Eye (tissue), 1 donor: ENCODE data around the gene RIMS3.
"Not testable (repeated sequence)": the region's sequence is repeated elsewhere in the genome, so short reads cannot be mapped to it uniquely, and the experiment has no call there.

ENCODE experiments used
- DNase-seq: peaks from one replicate; pipeline ENCODE4 v3.0.0-alpha.2; 2015

RIMS3 gene

DNA sequence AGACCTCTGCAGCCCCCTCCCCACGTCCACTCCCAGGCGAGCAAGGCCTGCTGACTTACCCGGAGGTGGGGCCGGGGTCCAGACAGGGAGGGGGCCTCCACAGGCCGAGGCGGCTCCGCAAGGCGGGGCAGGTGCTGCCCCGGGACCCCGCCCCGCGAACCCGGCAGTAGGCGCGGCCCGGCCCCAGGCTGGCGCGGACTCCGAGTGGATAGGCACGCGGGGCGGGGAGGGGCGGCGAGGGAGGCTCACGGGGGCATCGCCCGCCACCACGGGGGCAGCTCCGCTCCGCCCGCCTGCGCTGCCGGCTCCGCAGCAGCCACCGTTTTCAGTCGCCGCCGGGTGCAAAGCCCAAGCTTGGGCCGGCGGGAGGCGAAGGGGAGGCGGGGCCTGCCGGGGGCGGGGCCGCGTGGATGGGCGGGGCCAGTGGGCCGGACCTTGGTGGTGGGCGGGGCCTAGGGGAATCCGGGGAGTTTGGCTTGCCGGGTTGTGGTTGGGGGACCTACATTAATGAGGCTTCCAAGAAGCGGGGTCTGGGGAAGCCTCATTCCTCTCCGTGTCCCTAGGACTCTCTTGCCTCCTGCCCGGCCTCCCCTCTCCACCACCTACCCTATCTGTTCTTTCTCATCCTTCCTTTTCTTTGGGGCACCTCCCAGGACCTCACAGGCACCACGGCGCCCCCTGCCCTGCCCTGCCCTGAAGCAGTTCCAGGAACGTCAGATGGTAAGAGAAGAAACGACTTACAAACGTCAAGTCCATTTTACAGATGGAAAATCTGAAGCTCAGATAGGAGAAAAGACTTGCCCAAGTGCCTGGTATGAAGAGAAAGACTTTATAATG is at the start of gene RIMS3:
RIMS3 (minus strand) TSS at position 348 of the 837 bp plus-strand sequence. CDS start 23,757 bp downstream, outside the sequence.
- DNase-seq, result peak; percentile 92

DNA sequence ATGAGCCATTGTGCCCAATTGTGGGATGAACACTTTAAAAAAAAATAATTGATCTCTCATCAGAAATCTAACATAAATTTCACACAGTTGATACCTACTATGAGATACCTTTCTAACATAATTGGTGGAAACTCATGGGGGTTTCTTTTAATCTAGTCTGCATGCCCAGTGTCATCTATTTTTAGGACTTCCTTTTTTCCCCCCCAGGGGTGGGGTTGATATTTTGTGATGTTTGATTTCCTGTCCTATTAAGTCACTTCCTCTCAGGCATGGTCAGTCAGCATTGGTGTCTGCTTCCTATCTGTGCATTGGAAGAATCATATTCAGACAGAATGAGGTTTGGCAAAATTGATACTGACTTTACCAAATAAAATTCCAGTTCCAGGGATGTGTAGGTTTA is 47.5 kb upstream of the RIMS3 start:
- no peak for DNase-seq

DNA sequence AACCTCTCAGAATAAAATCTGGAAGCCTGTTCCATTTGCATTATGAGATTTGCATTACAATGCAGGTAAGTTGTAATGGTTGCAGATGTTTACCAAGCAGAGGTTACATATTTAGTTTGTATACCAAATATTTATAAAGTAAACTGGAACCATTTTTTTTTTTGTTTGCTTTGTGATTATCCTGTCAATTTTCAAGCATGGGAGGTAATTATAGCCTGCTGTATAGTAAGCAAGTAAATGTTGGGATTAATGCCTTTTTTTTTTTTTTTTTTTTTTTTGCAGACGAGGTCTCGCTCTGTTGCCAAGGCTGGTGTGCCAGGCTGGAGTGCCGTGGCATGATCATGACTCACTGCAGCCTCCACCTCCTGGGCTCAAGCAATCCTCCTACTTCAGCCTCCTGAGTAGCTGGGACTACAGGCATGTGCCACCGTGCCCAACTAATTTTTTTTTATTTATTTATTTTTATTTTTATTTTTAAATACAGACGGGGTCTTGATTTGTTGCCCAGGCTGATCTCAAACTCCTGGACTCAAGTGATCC is 47.0 kb upstream of the RIMS3 start:
- no peak for DNase-seq

DNA sequence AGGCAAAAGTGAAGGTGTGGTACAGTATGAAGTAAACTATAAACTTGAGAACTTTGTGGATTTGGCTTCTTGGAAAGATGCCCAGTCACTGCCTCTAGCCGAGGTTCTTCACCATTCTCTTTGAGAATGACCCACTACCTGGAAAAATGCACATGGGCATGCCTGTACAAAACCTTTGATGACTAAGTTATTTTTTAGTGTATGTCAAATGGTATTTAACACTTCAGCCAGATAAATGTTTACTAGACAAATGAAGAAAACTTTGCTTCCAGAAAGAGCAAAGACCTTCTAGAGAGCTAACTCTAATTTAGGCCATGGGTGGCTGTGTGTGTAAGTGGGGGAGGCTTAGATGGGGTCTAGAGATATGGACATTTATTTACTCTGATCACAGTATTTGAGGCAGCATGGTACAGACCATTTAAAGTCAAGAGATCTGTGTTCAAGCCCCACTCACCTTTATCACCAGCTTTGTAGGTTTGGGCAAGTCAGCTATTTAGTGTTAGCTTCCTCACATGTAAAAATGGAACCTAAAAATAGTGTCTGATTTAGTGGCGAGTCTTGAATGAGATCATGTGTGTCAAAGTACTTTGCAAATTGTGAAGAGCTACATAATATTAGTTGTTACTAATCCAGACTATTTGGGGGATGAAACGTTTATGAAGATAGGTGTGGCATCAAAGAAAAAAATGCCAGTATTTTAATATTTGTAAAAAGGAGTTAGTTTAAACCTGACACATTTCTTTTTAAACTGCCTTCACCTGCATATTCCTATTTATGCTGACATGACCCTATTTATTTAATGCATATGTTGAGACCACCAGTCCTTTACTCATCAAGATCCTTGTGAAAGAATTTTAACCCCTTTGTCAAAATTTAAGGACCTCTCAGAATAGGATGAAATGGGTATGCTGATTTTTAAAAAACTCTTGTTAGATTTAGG is 46.3 kb upstream of the RIMS3 start:
- peak; percentile 31 for DNase-seq

DNA sequence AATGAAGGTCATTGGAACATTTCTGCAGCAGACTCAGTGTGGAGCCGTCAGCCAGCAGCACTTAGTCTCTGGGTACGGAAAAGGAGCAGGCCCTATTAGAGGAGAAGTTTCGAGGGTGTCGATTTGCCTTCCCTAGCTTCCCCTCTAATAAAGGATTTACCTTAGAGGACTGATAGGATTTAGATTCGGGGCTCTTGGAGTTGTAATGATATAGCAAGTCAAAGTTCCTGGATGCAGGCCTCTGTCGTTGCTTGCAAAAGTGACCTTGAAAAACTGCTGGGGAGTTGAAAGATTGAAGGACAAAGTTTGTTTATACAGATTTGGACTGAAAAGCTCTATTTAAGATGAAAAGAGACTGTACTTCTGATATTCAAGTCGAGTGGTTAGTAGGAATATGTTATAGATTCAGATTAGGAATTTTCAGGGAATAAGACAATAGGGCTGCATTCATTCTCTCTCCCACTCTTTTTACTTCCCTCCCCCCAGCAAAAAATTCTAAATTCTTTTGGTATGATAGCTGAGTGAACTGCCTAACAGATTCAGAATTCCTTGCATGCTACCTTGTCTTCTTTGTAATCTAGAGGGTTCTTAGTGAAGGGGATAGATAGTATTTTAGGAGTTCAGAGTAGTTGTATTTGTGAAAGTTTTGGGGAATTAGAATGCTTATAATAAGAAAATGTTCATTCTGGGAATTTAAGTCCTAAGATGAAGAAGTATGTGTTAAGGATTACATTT is 45.3 kb upstream of the RIMS3 start:
- peak; percentile 47 for DNase-seq

DNA sequence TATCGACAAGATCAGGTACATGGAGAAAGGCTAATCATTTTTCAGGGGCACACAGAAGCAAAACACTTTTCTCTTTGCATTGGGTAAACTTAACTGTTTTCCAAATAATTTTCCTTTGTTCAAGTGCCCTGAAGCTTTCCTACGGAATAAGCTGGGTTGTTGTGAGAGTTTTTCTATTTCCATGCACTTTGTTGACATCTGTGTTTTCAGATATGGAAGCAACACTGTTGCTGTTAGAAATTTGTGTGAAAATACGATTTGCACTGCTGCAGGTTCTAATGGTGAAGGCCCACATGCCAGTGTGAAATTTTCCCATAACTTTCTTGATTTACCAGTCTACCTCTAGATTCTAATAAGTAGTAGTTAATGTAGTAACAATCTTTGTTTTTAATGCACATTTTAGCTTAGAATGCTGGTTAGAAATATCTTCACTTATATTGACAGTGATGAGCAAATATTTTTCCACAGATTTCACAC is 44.4 kb upstream of the RIMS3 start:
- DNase-seq, result no peak

DNA sequence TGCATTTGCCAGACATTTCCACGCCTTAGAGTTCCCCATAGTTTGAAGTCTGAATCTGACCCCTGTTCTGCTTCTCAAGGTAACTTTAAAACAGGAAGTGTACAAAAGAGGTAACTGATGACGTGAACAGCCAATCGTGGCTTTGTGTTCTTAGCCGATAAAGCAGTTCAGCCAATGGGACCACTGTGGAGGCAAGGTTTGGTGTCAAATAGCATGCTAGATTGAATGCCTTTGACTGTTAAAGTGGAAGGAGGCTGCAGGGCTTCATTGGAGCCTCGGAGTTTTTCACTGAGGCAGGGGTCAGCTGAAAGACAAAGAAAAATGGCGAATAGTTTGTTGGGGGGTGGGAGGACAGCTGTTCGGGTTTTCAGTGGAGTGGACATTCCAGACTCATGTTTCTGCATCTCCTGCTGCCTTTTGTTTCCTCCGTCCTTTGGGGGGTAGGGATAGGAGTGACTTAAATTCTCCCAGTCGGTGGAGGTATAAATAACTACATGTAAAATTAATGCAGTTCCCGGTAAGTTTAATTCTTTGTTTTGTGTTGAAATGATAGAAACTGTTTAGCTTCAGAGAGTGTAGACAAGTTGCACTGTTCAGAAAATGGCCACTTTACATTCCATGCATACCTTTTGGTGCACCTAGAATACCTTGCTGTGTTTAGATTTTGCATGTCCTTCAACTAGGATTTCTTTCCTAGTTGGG is 43.8 kb upstream of the RIMS3 start:
- DNase-seq, result peak; percentile 97

DNA sequence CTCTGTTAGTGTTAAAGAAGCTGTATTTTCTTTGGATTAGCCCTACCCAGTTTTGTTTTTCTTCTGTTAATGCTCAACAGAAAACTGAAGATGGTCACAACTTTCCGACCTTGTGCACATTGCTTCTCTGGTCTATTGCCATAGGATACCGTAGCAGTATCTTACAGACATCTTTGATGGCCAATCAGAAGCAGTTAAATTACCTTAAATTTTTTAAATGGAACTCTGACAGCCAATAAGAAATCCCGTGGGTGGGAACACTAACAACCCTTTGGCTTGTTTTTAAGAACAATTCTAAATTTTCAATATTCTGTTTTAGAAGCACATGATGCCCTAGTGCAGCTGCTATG is 43.2 kb upstream of the RIMS3 start:
- no peak for DNase-seq

DNA sequence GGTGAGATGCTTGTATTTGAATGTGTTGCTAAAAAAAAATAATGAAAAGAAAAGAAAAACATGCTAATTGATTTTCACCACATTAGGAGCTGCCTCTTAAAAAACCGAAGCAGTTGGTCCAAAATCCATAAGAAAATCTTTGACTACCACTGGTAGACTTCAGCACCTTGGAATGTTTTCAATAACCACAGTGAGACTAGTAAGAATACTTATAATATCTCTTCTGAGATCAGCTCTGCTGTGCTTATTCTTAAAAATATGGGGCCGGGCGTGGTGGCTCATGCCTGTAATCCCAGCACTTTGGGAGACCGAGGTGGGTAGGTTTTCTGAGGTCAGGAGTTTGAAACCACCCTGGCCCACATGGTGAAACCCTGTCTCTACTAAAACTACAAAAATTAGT is 41.1 kb upstream of the RIMS3 start:
- no peak for DNase-seq

DNA sequence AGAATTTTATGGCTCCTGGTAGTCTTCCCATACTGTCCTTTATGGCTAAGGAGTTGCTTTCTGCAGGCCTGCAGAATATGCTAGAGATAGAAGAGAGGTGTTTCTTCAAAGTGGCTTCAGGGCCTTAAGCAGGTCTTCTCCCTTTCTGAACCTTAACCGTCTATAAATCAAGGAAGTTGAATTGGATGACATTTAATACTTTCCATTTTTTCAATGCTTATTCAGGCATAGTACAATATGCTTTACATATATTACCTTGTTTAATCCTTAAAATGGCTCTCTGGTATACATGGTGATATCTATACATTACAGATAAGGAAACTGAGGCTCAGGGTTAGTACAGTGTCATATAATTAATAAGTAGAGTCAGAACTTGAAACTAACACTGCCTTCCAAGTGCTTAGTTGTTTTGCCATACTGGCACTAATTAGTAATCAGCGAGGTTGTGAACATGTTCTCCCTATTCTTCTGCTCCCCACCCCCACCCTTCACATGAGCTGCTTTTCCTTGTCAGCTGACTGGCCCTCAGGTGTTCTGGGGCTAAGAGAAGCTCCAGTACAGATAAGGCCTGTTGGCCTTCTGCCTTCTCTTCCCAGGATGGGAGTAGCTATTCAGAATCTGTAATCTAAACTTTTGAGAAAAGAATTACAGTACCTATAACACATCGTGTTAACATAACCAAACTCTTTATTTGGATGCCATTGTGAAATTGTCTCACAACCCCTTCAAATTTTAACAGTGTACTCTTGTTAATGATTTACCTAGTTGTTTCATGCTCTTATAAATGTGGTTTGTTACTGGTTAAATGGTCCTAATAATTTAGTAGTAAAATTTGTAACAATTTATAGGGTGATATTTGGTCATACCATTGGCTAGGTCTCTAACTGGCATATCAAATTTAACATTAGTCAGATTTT is 39.6 kb upstream of the RIMS3 start:
- DNase-seq, result no peak

DNA sequence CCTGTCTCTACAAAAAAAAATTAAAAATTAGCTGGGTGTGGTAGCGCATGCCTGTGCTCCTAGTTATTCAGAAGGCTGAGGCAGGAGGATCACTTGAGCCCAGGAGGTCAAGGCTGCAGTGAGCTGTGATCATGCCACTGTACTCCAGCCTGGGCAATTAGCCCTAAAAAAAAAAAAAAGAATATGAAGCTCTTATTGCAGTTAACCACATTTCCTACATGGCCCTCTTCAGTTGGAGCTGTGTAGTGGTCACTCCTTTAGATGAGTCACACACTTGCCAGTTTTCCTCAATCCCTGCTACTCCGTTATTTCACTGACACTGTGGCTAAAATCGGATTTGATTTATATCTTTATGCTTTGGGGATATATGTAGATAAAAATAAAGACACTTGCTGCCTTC is 37.8 kb upstream of the RIMS3 start:
- no peak for DNase-seq

DNA sequence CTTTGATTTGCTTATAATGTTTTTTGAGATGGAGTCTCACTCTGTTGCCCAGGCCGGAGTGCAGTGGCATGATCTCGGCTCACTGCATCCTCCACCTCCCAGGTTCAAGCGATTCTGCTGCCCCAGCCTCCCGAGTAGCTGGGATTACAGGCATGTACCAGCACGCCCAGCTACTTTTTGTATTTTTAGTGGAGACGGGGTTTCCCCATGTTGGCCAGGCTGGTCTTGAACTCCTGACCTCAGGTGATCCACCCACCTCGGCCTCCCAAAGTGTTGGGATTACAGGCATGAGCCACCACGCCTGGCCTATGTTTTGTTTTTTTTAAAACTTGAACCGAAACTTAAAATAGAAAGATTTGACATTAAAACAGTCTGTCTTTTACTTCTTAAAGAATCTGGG is 37.3 kb upstream of the RIMS3 start:
- not testable (repeated sequence) for DNase-seq

DNA sequence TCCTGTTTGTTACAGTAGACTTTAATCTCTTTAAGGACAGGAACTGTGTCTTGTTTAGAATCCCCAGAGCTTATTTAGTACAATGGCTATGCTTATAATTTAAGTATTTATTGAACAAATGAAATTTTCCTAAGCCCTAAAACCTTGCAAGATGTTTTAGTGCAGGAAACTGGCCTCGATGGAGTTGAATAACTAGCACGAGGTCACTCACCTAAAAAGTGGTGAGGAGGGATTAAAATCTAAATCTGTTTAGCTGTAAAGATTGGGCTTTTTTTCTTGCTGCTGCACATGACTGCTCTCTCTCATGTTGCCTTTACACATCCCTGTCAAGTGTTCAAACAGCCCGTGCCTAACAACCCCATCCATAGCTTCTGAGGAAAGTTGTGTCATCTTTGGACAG is 36.2 kb upstream of the RIMS3 start:
- DNase-seq, result no peak

DNA sequence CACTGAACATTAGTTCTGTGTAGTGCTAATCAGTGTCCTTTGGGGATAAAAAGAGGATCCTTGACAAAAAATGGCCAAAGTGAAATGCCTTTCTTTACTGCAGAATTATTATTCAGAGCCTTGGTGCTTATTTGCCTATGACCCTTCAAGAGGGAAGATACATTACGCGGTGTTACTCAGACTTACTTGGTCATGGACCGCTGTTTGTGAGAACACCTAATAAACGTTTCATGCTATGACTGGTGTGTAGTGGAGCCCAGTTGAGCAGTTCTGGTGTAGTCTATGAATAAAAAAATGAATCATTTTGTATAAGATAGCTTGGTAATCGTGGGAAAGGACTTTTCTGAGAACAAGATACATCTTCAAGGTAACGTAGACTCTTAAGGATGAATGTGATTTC is 34.3 kb upstream of the RIMS3 start:
- DNase-seq, result no peak

DNA sequence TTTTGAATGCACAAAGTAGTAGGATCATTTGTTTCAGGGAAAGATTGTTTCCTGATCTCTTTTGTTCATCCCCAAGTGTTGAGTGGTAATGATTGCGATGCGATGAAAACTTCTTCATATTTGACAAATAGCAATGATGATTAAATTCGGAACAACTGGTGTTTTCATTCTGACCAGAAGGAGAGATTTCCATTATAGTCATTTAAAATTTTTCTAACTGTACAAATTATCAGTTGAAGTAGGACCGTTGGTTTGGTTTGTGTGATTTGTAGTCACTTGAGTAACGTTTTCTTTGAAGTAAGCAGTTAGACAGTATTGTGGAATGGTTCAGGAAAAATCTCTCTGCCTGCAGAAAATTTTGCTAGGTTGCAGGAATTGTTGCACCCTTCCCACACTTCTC is 32.0 kb upstream of the RIMS3 start:
- DNase-seq, result no peak

DNA sequence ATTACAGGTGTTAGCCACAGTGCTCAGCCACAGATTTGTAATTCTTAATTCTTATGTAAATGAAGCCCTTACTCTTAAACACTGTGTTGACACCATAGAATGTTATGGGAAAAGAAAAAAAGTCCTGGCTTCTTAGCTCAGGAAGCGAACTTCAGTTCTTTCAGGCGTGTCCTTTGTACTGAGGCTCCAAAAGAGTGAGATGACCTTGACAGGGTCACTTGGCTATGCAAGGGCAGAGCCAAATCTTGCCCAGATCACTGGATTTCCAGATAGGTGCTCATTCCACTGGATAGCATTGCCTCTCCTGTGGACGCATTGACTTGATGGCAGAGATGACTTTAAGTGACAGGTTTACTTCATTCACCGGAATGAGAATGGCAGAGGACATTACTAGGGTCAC is 30.8 kb upstream of the RIMS3 start:
- DNase-seq, result no peak

DNA sequence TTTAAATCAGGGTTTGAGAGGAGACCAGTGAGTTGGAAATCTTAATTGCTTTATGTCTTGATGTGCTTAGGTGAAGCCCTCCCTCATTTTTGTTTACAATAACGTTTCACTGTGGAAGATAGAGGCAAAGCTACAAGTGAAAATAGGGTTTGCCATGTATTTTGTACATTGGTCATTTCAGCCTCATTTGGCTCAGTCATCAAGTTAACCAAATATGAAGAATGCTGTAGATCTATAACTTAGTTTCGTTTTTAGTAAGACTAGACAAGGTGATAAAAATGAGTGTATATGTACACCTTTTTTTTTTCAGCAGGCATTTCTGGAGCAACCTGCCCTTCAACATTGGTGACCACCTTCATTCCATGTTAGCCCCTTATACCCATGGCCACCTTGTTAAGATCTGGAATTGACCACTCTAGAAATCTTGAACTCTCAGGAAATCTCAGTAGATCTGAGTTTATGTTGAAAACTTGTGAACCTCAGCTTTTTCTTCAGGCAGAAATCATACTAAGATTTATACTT is 28.9 kb upstream of the RIMS3 start:
- DNase-seq, result no peak

DNA sequence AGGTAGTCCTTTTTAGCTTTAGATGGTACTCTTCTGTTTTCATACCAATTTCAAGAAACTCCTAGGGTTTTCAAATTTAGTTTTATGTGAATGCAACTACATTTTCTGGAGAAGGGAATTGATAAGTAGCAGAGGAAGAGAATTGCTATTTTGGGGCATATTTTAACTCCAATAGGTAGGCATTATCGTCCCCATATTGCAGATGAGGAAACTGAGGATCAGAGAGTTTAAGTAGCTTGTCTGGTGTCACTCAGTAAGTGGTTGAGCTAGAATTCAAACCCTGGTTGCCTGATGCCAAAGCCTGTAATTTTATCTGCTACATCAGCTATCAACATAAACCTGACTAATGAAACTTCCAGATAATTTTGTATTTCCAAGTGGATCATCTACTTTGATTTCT is 27.9 kb upstream of the RIMS3 start:
- DNase-seq, result no peak

DNA sequence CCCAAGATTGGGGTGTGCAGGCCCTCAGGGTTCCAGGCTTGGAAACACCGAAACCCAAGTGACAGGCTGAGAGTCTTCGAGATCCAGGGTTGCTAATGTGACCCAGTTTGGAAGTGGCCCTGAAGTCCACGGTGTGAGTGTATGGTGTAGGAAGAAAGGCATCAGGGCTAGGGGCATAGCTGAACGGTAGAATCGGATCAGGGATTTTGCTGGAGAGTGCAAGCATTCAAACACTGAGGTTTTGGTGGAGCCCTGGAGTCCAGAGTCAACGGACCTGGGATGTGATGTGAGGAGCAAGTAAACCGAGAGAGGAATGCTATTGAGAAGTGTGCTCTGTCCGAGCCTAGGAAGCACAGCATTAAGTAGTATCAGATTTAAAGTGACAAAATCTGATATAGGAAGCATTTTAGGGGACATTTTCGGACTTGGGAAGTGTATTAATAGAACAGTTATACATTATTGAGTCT is 27.0 kb upstream of the RIMS3 start:
- no peak for DNase-seq

DNA sequence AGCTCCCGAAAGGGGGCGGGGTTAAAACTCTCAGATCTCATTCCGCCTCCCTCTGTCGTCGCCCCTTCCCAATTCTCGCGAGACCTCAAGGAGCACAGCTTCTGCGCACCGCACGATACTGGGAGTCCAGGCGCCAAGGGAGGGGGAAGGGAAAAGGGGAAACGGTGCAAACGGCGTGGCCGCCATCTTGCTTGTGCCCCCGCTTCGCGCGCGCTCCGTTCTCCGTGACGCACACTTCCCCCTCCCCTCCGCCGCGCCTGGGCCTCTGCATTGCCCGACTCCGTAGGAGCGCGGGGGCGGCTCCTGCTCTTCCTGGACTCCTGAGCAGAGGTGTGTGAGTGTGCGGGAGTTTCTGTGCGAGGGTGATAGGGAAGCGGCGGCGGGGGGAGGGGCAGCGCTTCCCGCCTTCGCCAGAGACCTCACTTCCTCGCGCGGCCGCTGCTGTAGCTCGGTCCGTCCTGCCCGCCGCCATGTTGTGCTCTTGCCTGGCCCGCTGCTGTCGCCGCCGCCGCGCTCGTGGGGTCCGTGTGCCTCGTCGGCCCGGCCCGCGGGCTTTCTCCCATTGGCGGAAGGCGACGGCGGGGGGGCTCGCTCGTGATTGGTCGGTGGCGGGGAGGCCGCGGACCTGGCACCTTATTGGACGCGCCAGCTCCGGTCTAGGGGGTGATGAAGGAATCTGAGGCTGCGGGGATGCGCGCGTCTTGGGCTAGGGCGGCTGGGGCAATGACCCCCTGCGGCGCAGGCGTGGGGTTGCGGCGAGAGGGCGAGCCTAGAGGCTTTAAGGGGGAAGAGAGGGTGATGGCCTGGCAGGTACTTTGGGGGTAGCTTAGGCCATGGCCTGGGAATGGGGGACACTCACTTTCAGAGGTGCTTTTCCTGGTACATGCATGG is 26.3 kb upstream of the RIMS3 start, which contains the start of gene NFYC:
NFYC (plus strand) TSS at position 167 of the 891 bp plus-strand sequence. CDS start 47,140 bp downstream, outside the sequence.
- peak; percentile 100 for DNase-seq
